ENCODE results near the gene CCDC13. TPM values are rescaled to one million over a fixed set of nuclear protein-coding genes. Genes with fewer than 3 reads are reported as not detected.

The CCDC13 gene
- total and polyA plus RNA-seq, 2 experiments from 2014 or later: 0.27 to 0.45 TPM

GRCh38 chr3:42769477-42770131 lies 3.4 kb downstream of the CCDC13 start:
- Histone ChIP-seq H2AFZ (no peak overlapping the region), H4K20me1 (replicated peaks; ENCODE audit: insufficient read depth) (no peaks in the 10 kb centered on the region), H3F3A (replicated peaks; ENCODE audit: low read depth) (peaks cover 2% of the 10 kb centered on the region; the same call in 1 of the 2 replicates), H3K27ac (ENCODE audit: low read depth) (no peak overlapping the region), H3K4me3 (no peak overlapping the region), H3K27me3 (ENCODE audit: insufficient read depth) (peaks cover 11% of the 10 kb centered on the region), H3K4me2 (no peak overlapping the region), H3K4me1 (ENCODE audit: insufficient read depth) (peaks cover 4% of the 10 kb centered on the region), H3K36me3 (ENCODE audit: insufficient read depth) (no peaks in the 10 kb centered on the region), H3K79me2 (replicated peaks; ENCODE audit: insufficient read depth) (no peaks in the 10 kb centered on the region), H3K9me2 (ENCODE audit: insufficient read depth) (no peaks in the 10 kb centered on the region)
- H3K36me3 Mint-ChIP-seq (ENCODE audit: low read depth): peaks cover 6% of the 10 kb centered on the region
- no peak overlapping the region for H3K27ac Mint-ChIP-seq
- peaks cover 23% of the 10 kb centered on the region for H3K9me3 Mint-ChIP-seq
- no peak for DNase-seq (ENCODE audit: low spot score)
- H3K27me3 Mint-ChIP-seq (ENCODE audit: insufficient read depth, low read depth, poor library complexity): peaks cover 29% of the 10 kb centered on the region
- ATAC-seq: no peak
- H3K4me1 Mint-ChIP-seq: peaks cover 15% of the 10 kb centered on the region
- H3K4me3 Mint-ChIP-seq: no peak overlapping the region
- TF ChIP-seq, protein P1, sequence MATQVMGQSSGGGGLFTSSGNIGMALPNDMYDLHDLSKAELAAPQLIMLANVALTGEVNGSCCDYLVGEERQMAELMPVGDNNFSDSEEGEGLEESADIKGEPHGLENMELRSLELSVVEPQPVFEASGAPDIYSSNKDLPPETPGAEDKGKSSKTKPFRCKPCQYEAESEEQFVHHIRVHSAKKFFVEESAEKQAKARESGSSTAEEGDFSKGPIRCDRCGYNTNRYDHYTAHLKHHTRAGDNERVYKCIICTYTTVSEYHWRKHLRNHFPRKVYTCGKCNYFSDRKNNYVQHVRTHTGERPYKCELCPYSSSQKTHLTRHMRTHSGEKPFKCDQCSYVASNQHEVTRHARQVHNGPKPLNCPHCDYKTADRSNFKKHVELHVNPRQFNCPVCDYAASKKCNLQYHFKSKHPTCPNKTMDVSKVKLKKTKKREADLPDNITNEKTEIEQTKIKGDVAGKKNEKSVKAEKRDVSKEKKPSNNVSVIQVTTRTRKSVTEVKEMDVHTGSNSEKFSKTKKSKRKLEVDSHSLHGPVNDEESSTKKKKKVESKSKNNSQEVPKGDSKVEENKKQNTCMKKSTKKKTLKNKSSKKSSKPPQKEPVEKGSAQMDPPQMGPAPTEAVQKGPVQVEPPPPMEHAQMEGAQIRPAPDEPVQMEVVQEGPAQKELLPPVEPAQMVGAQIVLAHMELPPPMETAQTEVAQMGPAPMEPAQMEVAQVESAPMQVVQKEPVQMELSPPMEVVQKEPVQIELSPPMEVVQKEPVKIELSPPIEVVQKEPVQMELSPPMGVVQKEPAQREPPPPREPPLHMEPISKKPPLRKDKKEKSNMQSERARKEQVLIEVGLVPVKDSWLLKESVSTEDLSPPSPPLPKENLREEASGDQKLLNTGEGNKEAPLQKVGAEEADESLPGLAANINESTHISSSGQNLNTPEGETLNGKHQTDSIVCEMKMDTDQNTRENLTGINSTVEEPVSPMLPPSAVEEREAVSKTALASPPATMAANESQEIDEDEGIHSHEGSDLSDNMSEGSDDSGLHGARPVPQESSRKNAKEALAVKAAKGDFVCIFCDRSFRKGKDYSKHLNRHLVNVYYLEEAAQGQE (IDR thresholded peaks at IDR 0.05; ENCODE audit: unreplicated experiment): no peak
- TF ChIP-seq ZNF462 (CRISPR knock-in tag; IDR thresholded peaks at IDR 0.05) (no peak), NANOG (IDR thresholded peaks at IDR 0.05; ENCODE audit: borderline replicate concordance) (no peak), ZNF114 (CRISPR knock-in tag; IDR thresholded peaks at IDR 0.05) (no peak)
